Measurements from ENCODE around the gene PIKFYVE. TPM values are rescaled to one million over a fixed set of nuclear protein-coding genes. Genes with fewer than 3 reads are reported as not detected.
A peak's percentile ranks its signal among the peaks of the same experiment; 100 is the strongest.

Gene PIKFYVE
- total RNA-seq, 1 donor from 2014 or later = 29.8 TPM

DNA sequence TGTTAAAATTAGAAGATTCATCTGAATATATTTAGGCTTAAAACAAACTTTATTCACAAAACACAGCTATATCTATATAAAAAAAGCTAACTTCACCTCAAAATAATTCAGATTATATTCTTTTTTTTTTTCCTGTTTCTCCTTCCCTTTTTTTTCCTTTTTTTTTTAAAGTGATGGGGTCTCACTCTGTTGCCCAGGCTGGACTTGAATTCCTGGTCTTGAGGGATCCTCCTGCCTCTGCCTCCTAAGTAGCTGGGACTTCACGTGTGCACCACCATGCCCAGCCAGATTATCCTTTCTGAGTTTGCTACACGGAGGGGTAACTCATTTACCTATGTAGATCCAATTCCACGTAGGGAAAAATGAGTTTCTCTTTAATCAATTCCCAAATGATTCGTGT lies 15.0 kb upstream of the PIKFYVE start:
- peaks cover 26% of the 10 kb centered on the region for H3K4me1 Mint-ChIP-seq (ENCODE audit: low read depth, unreplicated experiment)
- no peak overlapping the region for H3K4me2 ChIP-seq (ENCODE audit: low read length)
- H3K36me3 Mint-ChIP-seq (ENCODE audit: low read depth, unreplicated experiment) = peaks cover 21% of the 10 kb centered on the region
- no peaks in the 10 kb centered on the region for H3K9me3 ChIP-seq (ENCODE audit: insufficient read depth, low read depth, low read length)
- H3K9ac ChIP-seq (ENCODE audit: low read length) = no peak overlapping the region
- peaks cover 10% of the 10 kb centered on the region for H3K4me1 ChIP-seq (ENCODE audit: insufficient read depth, low read length)
- peaks cover 42% of the 10 kb centered on the region for H3K36me3 ChIP-seq (ENCODE audit: insufficient read depth, low read length)
- H3K79me2 ChIP-seq (ENCODE audit: insufficient read depth, low read length) = peaks cover 8% of the 10 kb centered on the region
- no peak overlapping the region for H3K27ac ChIP-seq (ENCODE audit: low read depth, low read length)
- H3K27me3 Mint-ChIP-seq (ENCODE audit: low read depth, unreplicated experiment) = no peaks in the 10 kb centered on the region
- H3K27me3 ChIP-seq (ENCODE audit: insufficient read depth, low read length) = no peaks in the 10 kb centered on the region
- no peak for TF ChIP-seq EZH2 (IDR thresholded peaks at IDR 0.05; ENCODE audit: insufficient read depth, low read length)
- TF ChIP-seq, protein P1, sequence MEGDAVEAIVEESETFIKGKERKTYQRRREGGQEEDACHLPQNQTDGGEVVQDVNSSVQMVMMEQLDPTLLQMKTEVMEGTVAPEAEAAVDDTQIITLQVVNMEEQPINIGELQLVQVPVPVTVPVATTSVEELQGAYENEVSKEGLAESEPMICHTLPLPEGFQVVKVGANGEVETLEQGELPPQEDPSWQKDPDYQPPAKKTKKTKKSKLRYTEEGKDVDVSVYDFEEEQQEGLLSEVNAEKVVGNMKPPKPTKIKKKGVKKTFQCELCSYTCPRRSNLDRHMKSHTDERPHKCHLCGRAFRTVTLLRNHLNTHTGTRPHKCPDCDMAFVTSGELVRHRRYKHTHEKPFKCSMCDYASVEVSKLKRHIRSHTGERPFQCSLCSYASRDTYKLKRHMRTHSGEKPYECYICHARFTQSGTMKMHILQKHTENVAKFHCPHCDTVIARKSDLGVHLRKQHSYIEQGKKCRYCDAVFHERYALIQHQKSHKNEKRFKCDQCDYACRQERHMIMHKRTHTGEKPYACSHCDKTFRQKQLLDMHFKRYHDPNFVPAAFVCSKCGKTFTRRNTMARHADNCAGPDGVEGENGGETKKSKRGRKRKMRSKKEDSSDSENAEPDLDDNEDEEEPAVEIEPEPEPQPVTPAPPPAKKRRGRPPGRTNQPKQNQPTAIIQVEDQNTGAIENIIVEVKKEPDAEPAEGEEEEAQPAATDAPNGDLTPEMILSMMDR (IDR thresholded peaks at IDR 0.05; ENCODE audit: insufficient read depth, low read depth, low read length) = no peak
- no peaks in the 10 kb centered on the region for H3K9me3 Mint-ChIP-seq (ENCODE audit: unreplicated experiment)
- H2AFZ ChIP-seq (ENCODE audit: low read depth, low read length) = no peak overlapping the region
- FAIRE-seq (no peak), DNase-seq (ENCODE audit: low read depth) (no peak)
- H4K20me1 ChIP-seq (ENCODE audit: insufficient read depth, low read length) = no peaks in the 10 kb centered on the region
- H3K4me3 Mint-ChIP-seq (ENCODE audit: unreplicated experiment) = no peak overlapping the region
- no peak overlapping the region for H3K27ac Mint-ChIP-seq (ENCODE audit: unreplicated experiment)
- no peak overlapping the region for H3K4me3 ChIP-seq (ENCODE audit: insufficient read depth, low read depth, low read length)

DNA sequence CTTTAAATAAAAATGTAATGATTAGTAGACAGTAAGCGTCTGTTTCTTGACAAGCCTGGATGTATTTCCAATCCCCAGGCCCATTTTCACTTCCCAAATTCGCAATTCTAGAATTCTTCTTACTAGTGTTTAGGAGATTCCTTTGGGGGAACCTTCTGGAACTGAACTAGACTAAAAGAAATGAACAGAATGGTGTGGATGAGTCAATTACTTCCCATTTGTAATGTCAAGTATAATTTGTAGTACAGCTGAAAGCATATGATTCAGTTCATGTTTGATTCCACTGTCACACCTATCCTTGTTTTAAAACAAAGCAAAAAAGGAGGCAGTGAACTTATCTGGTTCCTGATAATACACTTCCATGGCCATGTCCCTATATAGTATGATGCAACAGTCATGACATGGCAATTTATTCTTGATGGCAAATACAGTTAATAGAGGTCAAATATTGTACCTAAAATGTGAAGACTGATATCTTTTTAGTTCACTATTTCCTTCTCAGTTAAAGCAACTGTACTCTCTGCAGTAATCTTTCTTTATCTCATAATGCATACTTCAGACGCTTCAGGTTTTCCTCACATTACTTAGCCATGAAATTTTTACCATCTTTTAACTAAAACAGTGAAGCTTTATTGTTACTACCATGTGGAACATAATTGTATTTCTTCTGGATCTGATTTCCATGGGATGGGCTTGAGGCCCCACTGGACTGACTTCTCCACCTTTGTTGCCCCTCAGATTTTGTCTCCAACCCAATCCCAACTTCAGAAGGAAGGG lies 13.2 kb upstream of the PIKFYVE start:
- DNase-seq (ENCODE audit: low read depth) = no peak
- H3K27ac Mint-ChIP-seq (ENCODE audit: unreplicated experiment) = peak overlapping the region; percentile 87
- peak overlapping the region; percentile 90 for H3K4me2 ChIP-seq (ENCODE audit: low read length)
- peaks cover 34% of the 10 kb centered on the region for H3K36me3 ChIP-seq (ENCODE audit: insufficient read depth, low read length)
- H3K27ac ChIP-seq (ENCODE audit: low read depth, low read length) = no peak overlapping the region
- H3K9me3 ChIP-seq (ENCODE audit: insufficient read depth, low read depth, low read length) = no peaks in the 10 kb centered on the region
- peak overlapping the region; percentile 81 for H3K9ac ChIP-seq (ENCODE audit: low read length)
- FAIRE-seq = no peak
- H3K79me2 ChIP-seq (ENCODE audit: insufficient read depth, low read length) = peaks cover 8% of the 10 kb centered on the region
- H3K4me3 Mint-ChIP-seq (ENCODE audit: unreplicated experiment) = peak overlapping the region; percentile 92
- no peak for TF ChIP-seq EZH2 (IDR thresholded peaks at IDR 0.05; ENCODE audit: insufficient read depth, low read length)
- TF ChIP-seq, protein P1 (IDR thresholded peaks at IDR 0.05; ENCODE audit: insufficient read depth, low read depth, low read length) = no peak
- no peaks in the 10 kb centered on the region for H3K27me3 ChIP-seq (ENCODE audit: insufficient read depth, low read length)
- H2AFZ ChIP-seq (ENCODE audit: low read depth, low read length) = no peak overlapping the region
- peaks cover 19% of the 10 kb centered on the region for H3K36me3 Mint-ChIP-seq (ENCODE audit: low read depth, unreplicated experiment)
- peaks cover 10% of the 10 kb centered on the region for H3K4me1 ChIP-seq (ENCODE audit: insufficient read depth, low read length)
- H4K20me1 ChIP-seq (ENCODE audit: insufficient read depth, low read length) = no peaks in the 10 kb centered on the region
- H3K4me3 ChIP-seq (ENCODE audit: insufficient read depth, low read depth, low read length) = no peak overlapping the region
- H3K4me1 Mint-ChIP-seq (ENCODE audit: low read depth, unreplicated experiment) = peaks cover 40% of the 10 kb centered on the region
- H3K9me3 Mint-ChIP-seq (ENCODE audit: unreplicated experiment) = no peaks in the 10 kb centered on the region
- H3K27me3 Mint-ChIP-seq (ENCODE audit: low read depth, unreplicated experiment) = no peaks in the 10 kb centered on the region

DNA sequence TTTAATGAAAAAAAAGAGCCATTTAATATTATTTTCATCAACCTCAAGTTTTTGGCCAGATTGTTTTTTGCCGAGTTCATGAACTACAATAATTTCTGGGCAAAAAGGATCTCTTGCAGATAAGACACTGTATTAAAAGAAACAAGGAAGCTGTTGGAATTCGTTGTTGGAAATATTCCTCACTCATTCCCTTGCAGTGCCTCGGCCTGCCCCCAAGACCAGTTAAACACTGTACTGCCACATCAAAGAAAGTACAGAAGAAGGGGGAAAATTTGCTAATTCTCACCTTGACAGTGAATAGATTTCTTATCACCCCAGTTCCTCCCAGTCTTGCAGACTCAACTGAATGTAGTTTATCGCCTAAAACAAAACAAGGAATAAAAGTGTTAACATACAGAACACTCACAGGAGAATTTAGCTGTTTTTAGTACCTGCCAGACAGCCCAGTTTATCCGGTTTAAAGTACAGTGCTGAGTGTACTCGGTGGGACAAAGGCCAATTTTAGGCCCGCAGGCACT lies 12.4 kb upstream of the PIKFYVE start:
- Mint-ChIP-seq H3K27me3 (ENCODE audit: low read depth, unreplicated experiment) (no peaks in the 10 kb centered on the region), H3K4me3 (ENCODE audit: unreplicated experiment) (peak overlapping the region; percentile 92), H3K9me3 (ENCODE audit: unreplicated experiment) (no peaks in the 10 kb centered on the region), H3K36me3 (ENCODE audit: low read depth, unreplicated experiment) (peaks cover 18% of the 10 kb centered on the region), H3K27ac (ENCODE audit: unreplicated experiment) (peak overlapping the region; percentile 87), H3K4me1 (ENCODE audit: low read depth, unreplicated experiment) (peaks cover 40% of the 10 kb centered on the region)
- Histone ChIP-seq H3K4me2 (ENCODE audit: low read length) (peak overlapping the region; percentile 90), H3K27me3 (ENCODE audit: insufficient read depth, low read length) (no peaks in the 10 kb centered on the region), H3K4me3 (ENCODE audit: insufficient read depth, low read depth, low read length) (peak overlapping the region; percentile 84), H3K27ac (ENCODE audit: low read depth, low read length) (no peak overlapping the region), H4K20me1 (ENCODE audit: insufficient read depth, low read length) (no peaks in the 10 kb centered on the region), H3K79me2 (ENCODE audit: insufficient read depth, low read length) (peaks cover 8% of the 10 kb centered on the region), H3K9me3 (ENCODE audit: insufficient read depth, low read depth, low read length) (no peaks in the 10 kb centered on the region), H3K9ac (ENCODE audit: low read length) (peak overlapping the region; percentile 81), H3K36me3 (ENCODE audit: insufficient read depth, low read length) (peaks cover 28% of the 10 kb centered on the region), H2AFZ (ENCODE audit: low read depth, low read length) (peak overlapping the region; percentile 92), H3K4me1 (ENCODE audit: insufficient read depth, low read length) (peaks cover 10% of the 10 kb centered on the region)
- DNase-seq (ENCODE audit: low read depth) (no peak), FAIRE-seq (no peak)
- TF ChIP-seq EZH2 (IDR thresholded peaks at IDR 0.05; ENCODE audit: insufficient read depth, low read length) = no peak
- TF ChIP-seq, protein P1 (IDR thresholded peaks at IDR 0.05; ENCODE audit: insufficient read depth, low read depth, low read length) = no peak

All from astrocyte (in vitro differentiated cells and primary cell).